ENCODE results near the gene HNRNPA0. TPM values are rescaled to one million over a fixed set of nuclear protein-coding genes. Genes with fewer than 3 reads are reported as not detected.

HNRNPA0 gene
- total and polyA plus RNA-seq, 2 of the 8 experiments (the other 6 are each of a cell fraction or from before 2014, with no cell fraction given) = 22.0 to 71.3 TPM

DNA sequence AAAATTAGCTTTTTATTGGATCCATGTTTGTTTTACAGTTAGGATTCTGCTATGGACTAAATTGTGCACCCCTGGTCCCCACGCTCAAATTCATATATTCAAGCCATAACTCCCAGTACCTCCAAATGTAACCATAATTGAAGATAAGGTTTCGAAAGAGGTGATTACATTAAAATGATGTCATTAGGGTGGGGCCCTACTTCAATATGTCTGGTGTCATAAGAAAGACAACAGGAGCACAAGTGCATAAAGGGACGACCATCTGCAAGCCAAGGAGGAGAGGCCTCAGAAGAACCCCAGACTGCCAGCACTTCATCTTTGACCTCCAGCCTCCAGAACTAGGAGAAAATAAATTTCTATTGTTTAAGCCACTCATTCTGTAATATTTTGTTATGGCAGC is 7.4 kb upstream of the HNRNPA0 start:
- Histone ChIP-seq H3K23me2 (ENCODE audit: low read depth, low read length) (no peaks in the 10 kb centered on the region), H4K91ac (replicated peaks; ENCODE audit: insufficient read length, low read length) (no peak overlapping the region), H2BK15ac (ENCODE audit: low read length) (no peak overlapping the region), H3K9ac (replicated peaks in 1 of 4; ENCODE audit: extremely low read depth in 1 of 4, low read depth in 3 of 4, low read length in 3 of 4) (no peak overlapping the region), H3K4me3 (ENCODE audit: extremely low read depth in 1 of 4, insufficient read depth in 2 of 4, low read depth in 3 of 4, low read length in 4 of 4) (no peak overlapping the region), H3K27me3 (replicated peaks in 1 of 4; ENCODE audit: control insufficient read depth in 3 of 4, extremely low read depth in 1 of 4, insufficient read depth in 3 of 4, low read length in 3 of 4) (no peaks in the 10 kb centered on the region), H2BK5ac (ENCODE audit: low read depth, low read length) (no peak overlapping the region), H3K9me3 (ENCODE audit: insufficient read depth in 2 of 2, low read depth in 1 of 2, low read length in 1 of 2) (peaks cover 4 to 7% of the 10 kb centered on the region in 2 experiments; a peak in 1 of 4 replicates), H2BK20ac (ENCODE audit: low read length) (no peak overlapping the region), H4K5ac (ENCODE audit: insufficient read length, low read depth, low read length) (no peak overlapping the region), H2BK120ac (replicated peaks; ENCODE audit: low read depth, low read length) (no peak overlapping the region), H3K14ac (ENCODE audit: insufficient read length) (no peak overlapping the region), H2AFZ (ENCODE audit: low read length) (no peak overlapping the region), H3K36me3 (ENCODE audit: control insufficient read depth in 2 of 4, insufficient read depth in 4 of 4, low read length in 3 of 4) (no peaks in the 10 kb centered on the region), H3K79me1 (ENCODE audit: low read depth, low read length) (no peaks in the 10 kb centered on the region), H3K4ac (replicated peaks; ENCODE audit: insufficient read length, low read depth, low read length) (no peak overlapping the region), H3K23ac (ENCODE audit: insufficient read length) (no peak overlapping the region), H2BK12ac (ENCODE audit: low read depth, low read length) (no peak overlapping the region), H4K20me1 (replicated peaks in 1 of 2; ENCODE audit: control insufficient read depth in 1 of 2, insufficient read depth in 2 of 2, low read length in 2 of 2) (no peaks in the 10 kb centered on the region), H4K8ac (ENCODE audit: extremely low read depth, insufficient read depth, low read length) (no peak overlapping the region), H3K4me1 (replicated peaks in 1 of 4; ENCODE audit: control insufficient read depth in 3 of 4, insufficient read depth in 4 of 4, low read length in 3 of 4) (no peaks in the 10 kb centered on the region), H3K56ac (replicated peaks; ENCODE audit: insufficient read length, low read depth, low read length) (no peak overlapping the region), H3K79me2 (ENCODE audit: control insufficient read depth in 1 of 2, insufficient read depth in 2 of 2, low read length in 2 of 2) (no peaks in the 10 kb centered on the region), H2AK5ac (ENCODE audit: low read depth, low read length) (no peak overlapping the region), H3K18ac (ENCODE audit: extremely low read depth, low read length) (no peak overlapping the region), H3K27ac (ENCODE audit: low read depth, low read length) (no peak overlapping the region), H3K4me2 (ENCODE audit: insufficient read depth in 1 of 2, low read depth in 2 of 2, low read length in 2 of 2) (no peak overlapping the region)
- ChIA-PET POLR2A (ENCODE audit: partially characterized antibody) (interaction anchor here (1.5 kb wide), 1 partner anchor 9 kb away, joined by 3 read pairs; no protein-coding TSS in a partner anchor), CTCF (ENCODE audit: partially characterized antibody) (interaction anchor here (0.6 to 2.1 kb wide), 3 partner anchors 10 to 101 kb away, joined by 3 to 7 read pairs (median 5); no protein-coding TSS in a partner anchor)
- FAIRE-seq = no peak
- WGBS, 2 experiments (ENCODE audit: extremely low coverage in 1 of 2, insufficient coverage in 1 of 2, insufficient read length in 1 of 2, insufficient replicate concordance in 2 of 2, low coverage in 1 of 2, low lambda C conversion rate in 2 of 2, missing lambda C conversion rate in 1 of 2) = 79% methylated on average over 3 of the region's 3 CpGs; no CpG with 5 or more reads in 1 of the 2 experiments
- DNase-seq (ENCODE audit: low read depth in 1 of 2, low spot score in 2 of 2) = no peak
- TF ChIP-seq HDAC6 (IDR thresholded peaks at IDR 0.05; ENCODE audit: low read depth, low read length) (no peak), SIN3A (conservative IDR thresholded peaks at IDR 0.05 in 1 of 2, IDR thresholded peaks at IDR 0.05 in 1 of 2; ENCODE audit: low read depth in 1 of 2, low read length in 2 of 2) (no peak), ATF2 (IDR thresholded peaks at IDR 0.05; ENCODE audit: low read length) (no peak), NRF1 (IDR thresholded peaks at IDR 0.05; ENCODE audit: low read depth, low read length) (no peak), RAD21 (IDR thresholded peaks at IDR 0.05 in 1 of 2, conservative IDR thresholded peaks at IDR 0.05 in 1 of 2; ENCODE audit: low read depth in 2 of 2, low read length in 2 of 2) (no peak), EZH2 (IDR thresholded peaks at IDR 0.05; ENCODE audit: low read depth, low read length, severe bottlenecking) (no peak), BCL11A (IDR thresholded peaks at IDR 0.05; ENCODE audit: low read depth in 2 of 2, low read length in 2 of 2) (no peak), ASH2L (IDR thresholded peaks at IDR 0.05; ENCODE audit: low read length) (no peak), RNF2 (IDR thresholded peaks at IDR 0.05; ENCODE audit: borderline replicate concordance, low read depth, low read length, missing control alignments, poor library complexity, severe bottlenecking) (no peak), RXRA (IDR thresholded peaks at IDR 0.05; ENCODE audit: insufficient read depth, low read depth, low read length) (no peak)

Measured in H1 (cell line).